Smooth muscle cell of the coronary artery (primary cell): ENCODE data around the gene FBXL4. TPM values are rescaled to one million over a fixed set of nuclear protein-coding genes. Genes with fewer than 3 reads are reported as not detected.

Experiments used
- total RNA-seq: library from RNA; depleted of rRNA; stranded (reverse); fragments of >200 nt; gene quantifications from 2 replicates; pipeline ENCODE4 v1.2.3, GENCODE V29; 2014; ENCODE audit warnings: low replicate concordance

Gene FBXL4
- total RNA-seq, result 8.2 and 11.2 TPM in 2 replicates

GRCh38 chr6:98947411-98948292 lies at the start of gene FBXL4:
TSS of gene FBXL4 (minus strand) at chr6:98947946. CDS start at chr6:98926988, 20,958 bp downstream.

GRCh38 chr6:98834060-98835031 lies 113.4 kb downstream of the FBXL4 start, which contains the start of gene POU3F2:
TSS of gene POU3F2 (plus strand) at chr6:98834574. CDS start at chr6:98834874, 300 bp downstream.

Other genes starting within 250 kb of the FBXL4 start
- not detected in 2 replicates for gene POU3F2, start 113.4 kb downstream of the FBXL4 start, total RNA-seq